CD14-positive monocyte (primary cell): ENCODE measurements around the gene UTP4. TPM values are rescaled to one million over a fixed set of nuclear protein-coding genes. Genes with fewer than 3 reads are reported as not detected.

Experiments used
- DNase-seq, 3 donors: peaks; one replicate each; pipeline ENCODE4 v3.0.0-alpha.2; 2011 to 2022
- H2AFZ ChIP-seq: 2 replicates; pipeline ENCODE4 v1.6.0; 2012; ENCODE audit warnings: mild to moderate bottlenecking, low read depth, low read length, inconsistent platforms; ENCODE audit not compliant: insufficient read depth, poor library complexity, severe bottlenecking
- H3K27ac ChIP-seq, 2 donors: 1 replicate in 1 of 2; 2 replicates in 1 of 2; pipeline ENCODE4 v1.5.1; 2012 to 2013; ENCODE audit warnings: low read length in 2 of 2, control low read depth in 1 of 2, inconsistent platforms in 1 of 2, low read depth in 1 of 2, mild to moderate bottlenecking in 1 of 2
- H3K27me3 ChIP-seq, 2 donors: one replicate each; pipeline versions ENCODE4 v1.6.0 to v1.6.1; 2011 to 2013; ENCODE audit warnings: low read length in 2 of 2; ENCODE audit not compliant: control insufficient read depth in 2 of 2, insufficient read depth in 2 of 2
- H3K36me3 ChIP-seq, 2 donors: replicated peaks in 1 of 2; 1 replicate in 1 of 2; 2 replicates in 1 of 2; pipeline versions ENCODE4 v1.5.1 to v1.6.1; 2012 to 2013; ENCODE audit warnings: low read length in 2 of 2, control low read depth in 1 of 2, inconsistent platforms in 1 of 2, mild to moderate bottlenecking in 1 of 2; ENCODE audit not compliant: insufficient read depth in 2 of 2, control insufficient read depth in 1 of 2
- H3K4me1 ChIP-seq, 2 donors: 1 replicate in 1 of 2; 2 replicates in 1 of 2; pipeline versions ENCODE4 v1.5.1 to v1.6.1; 2012 to 2013; ENCODE audit warnings: low read length in 2 of 2, control low read depth in 1 of 2, inconsistent platforms in 1 of 2, mild to moderate bottlenecking in 1 of 2, moderate library complexity in 1 of 2; ENCODE audit not compliant: insufficient read depth in 2 of 2, control insufficient read depth in 1 of 2
- H3K4me2 ChIP-seq: replicated peaks from 2 replicates; pipeline ENCODE3; 2012; ENCODE audit warnings: low read length, moderate library complexity, mild to moderate bottlenecking; ENCODE audit not compliant: poor library complexity, severe bottlenecking; ENCODE audit errors: extremely low read depth
- H3K4me3 ChIP-seq, 3 experiments: fragments of 200-600 bp in 1 of 3; sonication (generic) in 1 of 3; replicated peaks in 1 of 3; 1 replicate in 2 of 3; 2 replicates in 1 of 3; pipeline ENCODE4 v1.5.1; 2011 to 2013; ENCODE audit warnings: low read length in 3 of 3, mild to moderate bottlenecking in 3 of 3, control low read depth in 2 of 3, low read depth in 2 of 3, inconsistent platforms in 1 of 3, moderate library complexity in 1 of 3
- H3K79me2 ChIP-seq: 2 replicates; pipeline ENCODE4 v1.6.0; 2012; ENCODE audit warnings: mild to moderate bottlenecking, control low read depth, inconsistent platforms, low read length, moderate library complexity; ENCODE audit not compliant: insufficient read depth
- H3K9ac ChIP-seq: 2 replicates; pipeline ENCODE4 v1.6.0; 2017; ENCODE audit warnings: low read length, mild to moderate bottlenecking; ENCODE audit not compliant: insufficient read depth, poor library complexity, severe bottlenecking
- H3K9me3 ChIP-seq, 2 donors: replicated peaks in 1 of 2; 1 replicate in 1 of 2; 2 replicates in 1 of 2; pipeline versions ENCODE4 v1.5.1 to v1.6.1; 2012 to 2013; ENCODE audit warnings: low read length in 2 of 2, control low read depth in 1 of 2; ENCODE audit not compliant: control insufficient read depth in 1 of 2, insufficient read depth in 1 of 2
- H4K20me1 ChIP-seq: 2 replicates; pipeline ENCODE4 v1.6.0; 2012; ENCODE audit warnings: mild to moderate bottlenecking, low read length, control low read depth, moderate library complexity; ENCODE audit not compliant: insufficient read depth
- H3K27ac Mint-ChIP-seq, 7 donors: one replicate each; pipeline ENCODE4 v1.8.0; 2020; ENCODE audit warnings: mild to moderate bottlenecking in 7 of 7, mixed read lengths in 7 of 7, moderate library complexity in 6 of 7, inconsistent platforms in 2 of 7
- H3K27me3 Mint-ChIP-seq, 3 donors: one replicate each; pipeline ENCODE4 v1.8.0; 2021 to 2022; ENCODE audit warnings: low read depth in 3 of 3, mild to moderate bottlenecking in 3 of 3, mixed read lengths in 3 of 3, moderate library complexity in 3 of 3, inconsistent platforms in 1 of 3
- H3K36me3 Mint-ChIP-seq, 2 donors: one replicate each; pipeline ENCODE4 v1.8.0; 2020; ENCODE audit warnings: mixed read lengths in 2 of 2, inconsistent platforms in 1 of 2, mild to moderate bottlenecking in 1 of 2
- H3K4me1 Mint-ChIP-seq: one replicate; pipeline ENCODE4 v1.8.0; 2020; ENCODE audit warnings: mild to moderate bottlenecking, mixed read lengths
- H3K4me3 Mint-ChIP-seq, 2 donors: one replicate each; pipeline ENCODE4 v1.8.0; 2020; ENCODE audit warnings: mild to moderate bottlenecking in 2 of 2, mixed read lengths in 2 of 2, moderate library complexity in 1 of 2
- H3K9me3 Mint-ChIP-seq, 7 donors: one replicate each; pipeline ENCODE4 v1.8.0; 2020 to 2022; ENCODE audit warnings: mixed read lengths in 7 of 7, mild to moderate bottlenecking in 6 of 7, moderate library complexity in 6 of 7, inconsistent platforms in 2 of 7
- CTCF ChIP-seq: fragments of 200-600 bp; IDR thresholded peaks from one replicate; pipeline ENCODE4 v1.8.0; 2022; ENCODE audit warnings: antibody characterized with exemption, mild to moderate bottlenecking
- WGBS: methylation state at CpG from one replicate; pipeline ENCODE4 v1.1.5; 2013; ENCODE audit warnings: missing lambda C conversion rate; ENCODE audit not compliant: insufficient coverage; 5-methylcytosine and 5-hydroxymethylcytosine counted together
- intact Hi-C, 2 donors: fragments of 100-400 bp; cut with micrococcal nuclease; formaldehyde crosslinking; loops; one replicate each; pipeline versions ENCODE4 v1.15.0 to v1.15.1; 2023
- polyA plus RNA-seq, 3 donors: library from polyadenylated mRNA; depleted of rRNA in 1 of 3; unstranded in 2 of 3; stranded (reverse) in 1 of 3; fragments of 300-500 nt in 2 of 3; fragments of >200 nt in 1 of 3; fragmentation: Illumina TruSeq in 2 of 3; gene quantifications; 1 replicate in 2 of 3; 2 replicates in 1 of 3; pipeline ENCODE4 v1.2.3, GENCODE V29; 2012 to 2021

UTP4 gene
- polyA plus RNA-seq, 3 donors, result 15.3 to 27.8 (median 19.6) TPM

GRCh38 chr16:69106491-69107315 lies 25.7 kb upstream of the UTP4 start:
- no peak overlapping the region for H3K27ac Mint-ChIP-seq
- H3K27me3 ChIP-seq, result peaks cover 24 to 49% of the 10 kb centered on the region in 2 donors

More at GRCh38 chr16:69106491-69107315, 25.7 kb upstream of the UTP4 start:
- H3K9ac ChIP-seq, result no peak overlapping the region
- no peaks in the 10 kb centered on the region for H3K79me2 ChIP-seq
- H3K36me3 ChIP-seq, result peaks cover 12 to 13% of the 10 kb centered on the region in 2 donors
- Mint-ChIP-seq H3K4me1 (peaks cover 20% of the 10 kb centered on the region), H3K9me3 (peaks cover 0 to 11% (median 0%) of the 10 kb centered on the region in 7 donors), H3K36me3 (peaks cover 20 to 28% of the 10 kb centered on the region in 2 donors), H3K4me3 (peak overlapping the region in 1 of 2 donors; percentile 76), H3K27me3 (peaks cover 59 to 67% (median 65%) of the 10 kb centered on the region in 3 donors)
- H3K4me2 ChIP-seq, result peak overlapping the region; percentile 56
- DNase-seq, result no peak
- TF ChIP-seq CTCF, result no peak
- H3K27ac ChIP-seq, result no peak overlapping the region
- peaks cover 0 to 7% of the 10 kb centered on the region in 2 donors for H3K9me3 ChIP-seq
- intact Hi-C loops, result no loop called here
- under 1% methylated on average over 41 of the region's 55 CpGs for WGBS
- H3K4me3 ChIP-seq, result peak overlapping the region in 1 of 3 experiments; percentile 40
- H4K20me1 ChIP-seq, result peaks cover 47% of the 10 kb centered on the region
- peaks cover 14 to 25% of the 10 kb centered on the region in 2 donors for H3K4me1 ChIP-seq
- H2AFZ ChIP-seq, result no peak overlapping the region
